AG09319 (cell line): ENCODE data around the gene ZNF367.
A peak's percentile ranks its signal among the peaks of the same experiment; 100 is the strongest.

Source experiments
- DNase-seq: peaks from one replicate; pipeline ENCODE4 v3.0.0-alpha.2; 2010; ENCODE audit warnings: low read depth; ENCODE audit errors: extremely low read depth
- TF ChIP-seq, protein P1 (sequence below): IDR thresholded peaks from 2 replicates; pipeline ENCODE4 v1.5.1; 2011; ENCODE audit warnings: low read depth, mild to moderate bottlenecking, inconsistent platforms, low read length, moderate library complexity

ZNF367 gene

DNA sequence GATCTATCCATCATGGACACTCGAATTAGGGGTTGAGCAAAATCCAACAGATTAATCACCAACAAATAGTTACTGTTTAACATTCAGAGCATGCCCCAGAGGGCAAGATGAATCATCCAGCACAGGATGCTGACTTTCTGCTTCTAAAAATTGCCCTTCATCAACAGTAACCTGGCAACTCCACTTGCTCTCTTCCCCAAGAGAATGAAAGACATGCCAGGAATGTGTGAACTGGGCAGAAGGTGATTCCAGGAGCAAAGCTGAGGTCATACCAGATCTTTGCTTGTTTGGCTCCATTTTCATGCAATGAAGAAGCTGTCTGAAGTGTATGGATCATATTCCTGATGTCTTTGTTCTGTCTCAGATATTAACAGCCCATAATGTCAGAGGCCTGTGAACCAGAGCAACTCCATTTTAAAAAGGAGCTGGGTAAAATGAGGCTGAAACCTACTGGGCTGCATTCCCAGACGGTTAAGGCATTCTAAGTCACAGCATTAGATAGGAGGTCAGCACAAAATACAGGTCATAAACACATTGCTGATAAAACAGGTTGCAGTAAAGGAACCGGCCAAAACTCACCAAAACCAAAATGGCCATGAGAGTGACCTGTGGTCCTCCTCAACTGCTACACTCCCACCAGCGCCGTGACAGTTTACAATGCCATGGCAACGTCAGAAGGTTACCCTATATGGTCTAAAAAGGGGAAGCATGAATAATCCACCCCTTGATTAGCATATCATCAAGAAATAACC lies 2.5 kb upstream of the ZNF367 start:
- TF ChIP-seq, protein P1, sequence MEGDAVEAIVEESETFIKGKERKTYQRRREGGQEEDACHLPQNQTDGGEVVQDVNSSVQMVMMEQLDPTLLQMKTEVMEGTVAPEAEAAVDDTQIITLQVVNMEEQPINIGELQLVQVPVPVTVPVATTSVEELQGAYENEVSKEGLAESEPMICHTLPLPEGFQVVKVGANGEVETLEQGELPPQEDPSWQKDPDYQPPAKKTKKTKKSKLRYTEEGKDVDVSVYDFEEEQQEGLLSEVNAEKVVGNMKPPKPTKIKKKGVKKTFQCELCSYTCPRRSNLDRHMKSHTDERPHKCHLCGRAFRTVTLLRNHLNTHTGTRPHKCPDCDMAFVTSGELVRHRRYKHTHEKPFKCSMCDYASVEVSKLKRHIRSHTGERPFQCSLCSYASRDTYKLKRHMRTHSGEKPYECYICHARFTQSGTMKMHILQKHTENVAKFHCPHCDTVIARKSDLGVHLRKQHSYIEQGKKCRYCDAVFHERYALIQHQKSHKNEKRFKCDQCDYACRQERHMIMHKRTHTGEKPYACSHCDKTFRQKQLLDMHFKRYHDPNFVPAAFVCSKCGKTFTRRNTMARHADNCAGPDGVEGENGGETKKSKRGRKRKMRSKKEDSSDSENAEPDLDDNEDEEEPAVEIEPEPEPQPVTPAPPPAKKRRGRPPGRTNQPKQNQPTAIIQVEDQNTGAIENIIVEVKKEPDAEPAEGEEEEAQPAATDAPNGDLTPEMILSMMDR: no peak
- peak; percentile 74 for DNase-seq

DNA sequence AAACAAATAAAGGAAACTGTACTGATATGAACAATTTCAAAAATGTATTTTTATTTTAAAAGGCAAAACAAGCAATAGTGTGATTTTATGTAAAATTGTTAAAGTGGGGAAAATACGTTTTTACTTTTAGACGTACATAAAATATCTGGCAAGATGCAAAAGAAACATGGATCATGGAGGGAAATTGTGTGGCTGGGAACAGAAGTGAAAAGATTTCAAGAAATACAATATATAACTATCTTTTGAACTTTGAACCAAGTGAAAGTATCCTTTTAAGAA lies 1.5 kb upstream of the ZNF367 start:
- TF ChIP-seq, protein P1: no peak
- no peak for DNase-seq

DNA sequence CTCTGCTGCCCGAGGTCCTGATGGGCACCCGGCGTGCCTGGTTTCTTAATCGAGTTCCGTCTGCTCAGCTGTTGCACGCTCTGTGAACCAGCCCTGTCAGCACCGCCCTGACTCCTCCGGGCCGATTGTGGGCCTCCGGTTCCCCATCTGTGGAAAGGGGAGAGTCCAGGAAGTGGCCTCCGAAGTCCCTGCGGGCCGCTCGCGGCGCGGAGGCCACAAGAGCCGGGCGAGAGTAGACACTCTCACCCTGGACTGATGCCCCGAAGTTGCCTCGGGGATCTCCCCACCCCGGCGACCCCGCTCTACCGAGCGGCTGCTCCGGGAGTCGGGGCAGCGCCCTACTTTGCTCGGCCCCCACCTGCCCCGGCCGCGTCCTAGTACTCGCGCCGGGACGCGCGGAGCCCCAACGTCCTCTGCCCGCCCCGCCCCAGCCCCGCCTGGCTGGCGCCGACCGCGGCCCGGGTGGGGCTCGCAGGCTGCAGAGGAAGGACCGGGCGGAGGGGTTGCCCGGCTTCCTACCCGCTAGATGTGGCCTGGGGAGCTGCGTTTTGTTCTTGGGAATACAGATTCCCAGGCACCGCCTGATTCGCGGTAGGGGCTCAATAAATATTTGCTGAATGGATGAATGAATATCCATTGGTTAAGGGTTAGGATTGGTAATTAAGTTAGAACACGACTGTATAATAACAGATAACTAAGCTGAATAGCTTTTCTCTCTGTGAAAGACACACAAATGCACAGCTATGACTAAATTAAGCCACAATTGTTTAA lies 935 bp upstream of the ZNF367 start:
- TF ChIP-seq, protein P1: no peak
- DNase-seq: no peak

DNA sequence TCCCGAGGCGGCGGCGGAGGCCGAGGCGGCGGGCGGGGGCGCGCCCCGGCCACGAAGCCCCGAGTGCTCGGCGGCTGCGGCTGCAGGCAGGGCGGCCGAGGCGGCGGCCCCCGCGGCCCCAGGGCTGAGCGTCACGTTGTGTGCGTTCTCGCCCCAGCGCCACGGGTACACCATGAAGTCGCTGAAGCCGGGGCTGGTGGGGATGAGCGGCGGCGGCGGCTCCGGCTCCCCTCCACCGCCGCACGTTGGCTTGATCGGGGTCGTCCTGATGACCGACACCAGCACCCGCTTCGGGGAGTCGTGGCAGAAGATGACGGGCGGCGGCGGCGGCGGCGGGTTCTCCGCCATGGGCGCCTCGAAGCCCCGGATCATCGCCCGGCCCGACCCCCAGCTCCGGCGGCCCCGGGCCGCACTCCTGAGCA lies 498 bp downstream of the ZNF367 start:
- no peak for DNase-seq
- TF ChIP-seq, protein P1: no peak

DNA sequence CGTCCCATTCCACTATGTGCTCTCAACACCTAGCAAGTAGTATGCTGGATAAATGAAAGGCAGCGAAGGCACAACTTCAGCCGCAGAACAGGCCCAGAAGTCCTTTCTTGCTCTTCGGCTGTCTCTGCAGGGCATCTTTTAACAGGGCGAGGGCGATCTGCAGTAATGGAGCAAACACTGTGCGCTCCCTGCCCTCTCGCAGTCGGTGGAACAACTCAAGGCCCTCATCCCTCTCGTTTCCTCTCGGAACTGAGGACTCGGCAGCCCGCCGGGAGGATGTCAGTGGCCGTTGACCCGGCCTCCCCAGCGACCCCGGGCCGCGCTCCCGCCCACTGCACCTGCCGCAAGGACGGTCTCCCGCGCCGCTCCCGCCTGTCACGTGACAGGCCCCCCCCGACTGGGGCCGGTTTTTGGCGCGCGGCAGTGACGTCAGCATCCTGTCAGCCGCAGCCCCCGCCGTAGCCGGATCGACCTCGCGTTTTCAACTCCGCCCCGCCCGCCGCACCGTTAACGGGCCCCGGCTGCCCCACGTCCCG lies 1.1 kb downstream of the ZNF367 start:
- DNase-seq: peak; percentile 30
- TF ChIP-seq, protein P1: peak; percentile 13

DNA sequence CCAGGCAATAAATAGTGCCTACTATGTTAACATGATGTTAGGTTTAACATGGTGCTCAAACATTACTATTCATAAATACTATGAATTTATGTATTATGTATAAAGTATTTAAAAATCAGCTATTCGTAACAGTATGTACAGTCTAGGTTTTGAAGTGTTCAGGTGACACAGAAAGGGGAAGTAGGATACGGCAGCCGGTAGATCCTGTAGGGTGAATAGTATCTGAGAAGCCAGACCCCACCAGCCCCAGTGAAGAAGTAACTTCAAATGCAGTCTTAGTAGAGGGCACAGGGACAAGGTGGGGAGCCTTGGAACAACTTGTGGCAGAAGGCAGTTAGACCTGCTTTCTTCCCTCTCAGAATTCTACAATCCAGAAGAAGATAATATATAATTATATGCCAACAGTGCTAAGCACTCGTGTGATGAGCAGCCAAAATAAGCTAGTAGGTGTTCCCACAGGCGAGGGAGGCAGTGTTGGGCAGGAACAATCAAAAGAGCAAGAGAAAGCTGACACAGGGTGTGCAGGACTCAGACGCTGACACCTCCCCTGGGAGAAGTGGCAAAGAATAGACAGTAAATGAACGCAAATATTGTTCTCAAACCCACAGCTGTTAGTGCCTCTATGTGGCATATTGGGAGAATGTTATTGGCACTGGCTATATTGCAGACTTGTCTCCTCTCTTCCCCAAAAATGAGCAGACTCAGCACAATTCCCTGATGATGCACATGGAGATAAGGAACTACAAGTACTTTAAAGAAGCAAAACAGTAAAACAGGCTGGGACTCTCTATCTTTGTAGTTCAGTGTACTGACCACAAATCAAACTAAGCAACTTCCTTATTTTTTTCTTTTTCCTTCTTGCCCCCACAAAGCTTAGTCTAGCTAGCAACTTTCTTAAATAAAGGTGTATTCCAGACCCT lies 4.6 kb downstream of the ZNF367 start:
- TF ChIP-seq, protein P1: no peak
- no peak for DNase-seq
